Stimulated activated CD4-positive, alpha-beta T cell treated with anti-CD3 and anti-CD28 coated beads, TNF-alpha, amount 100 ng/mL, for 24 hours (primary cell): ENCODE results near the gene ETFA.

Experiments used
- DNase-seq, 3 experiments: peaks; one replicate each; pipeline ENCODE4 v3.0.0-alpha.2; 2020; ENCODE audit warnings: low read depth in 3 of 3

The ETFA gene

GRCh38 chr15:76221085-76221767, 90.0 kb downstream of the ETFA start:
- no peak for DNase-seq

GRCh38 chr15:76217882-76218217, 93.4 kb downstream of the ETFA start:
- no peak for DNase-seq

- DNase-seq, result no peak
Measured at GRCh38 chr15:76217029-76217881, 94.0 kb downstream of the ETFA start.

GRCh38 chr15:76215634-76216033, 95.6 kb downstream of the ETFA start:
- no peak for DNase-seq

- DNase-seq, result no peak
Measured at GRCh38 chr15:76209942-76210341, 101.3 kb downstream of the ETFA start.

GRCh38 chr15:76209523-76209922, 101.7 kb downstream of the ETFA start:
- DNase-seq, result no peak

GRCh38 chr15:76208786-76209424, 102.4 kb downstream of the ETFA start:
- DNase-seq, result no peak

GRCh38 chr15:76208084-76208785, 103.0 kb downstream of the ETFA start:
- no peak for DNase-seq

GRCh38 chr15:76206325-76206976, 104.8 kb downstream of the ETFA start:
- no peak for DNase-seq

GRCh38 chr15:76204916-76205460, 106.3 kb downstream of the ETFA start:
- no peak for DNase-seq

GRCh38 chr15:76204109-76204845, 107.0 kb downstream of the ETFA start:
- no peak for DNase-seq

GRCh38 chr15:76203346-76204108, 107.7 kb downstream of the ETFA start:
- no peak for DNase-seq

GRCh38 chr15:76201536-76202255, 109.6 kb downstream of the ETFA start:
- DNase-seq, result no peak

- no peak for DNase-seq
Measured at GRCh38 chr15:76200641-76201105, 110.6 kb downstream of the ETFA start.

GRCh38 chr15:76200083-76200465, 111.2 kb downstream of the ETFA start:
- no peak for DNase-seq

- no peak for DNase-seq
Measured at GRCh38 chr15:76199106-76200082, 111.9 kb downstream of the ETFA start.

GRCh38 chr15:76198456-76199105, 112.7 kb downstream of the ETFA start:
- no peak for DNase-seq
